Loucy (cell line): ENCODE measurements around the gene GIT2.

Source experiments
- EZH2phosphoT487 ChIP-seq: fragments of 200-600 bp; IDR thresholded peaks from 2 replicates; pipeline ENCODE4 v1.6.1; 2018; ENCODE audit warnings: antibody characterized with exemption, mild to moderate bottlenecking, moderate library complexity, borderline replicate concordance
- TF ChIP-seq, protein P1 (sequence below): fragments of 200-600 bp; sonication (generic); conservative IDR thresholded peaks from 2 replicates; pipeline ENCODE4 v1.5.1; 2014; ENCODE audit warnings: mild to moderate bottlenecking, antibody characterized with exemption, low read length

DNA sequence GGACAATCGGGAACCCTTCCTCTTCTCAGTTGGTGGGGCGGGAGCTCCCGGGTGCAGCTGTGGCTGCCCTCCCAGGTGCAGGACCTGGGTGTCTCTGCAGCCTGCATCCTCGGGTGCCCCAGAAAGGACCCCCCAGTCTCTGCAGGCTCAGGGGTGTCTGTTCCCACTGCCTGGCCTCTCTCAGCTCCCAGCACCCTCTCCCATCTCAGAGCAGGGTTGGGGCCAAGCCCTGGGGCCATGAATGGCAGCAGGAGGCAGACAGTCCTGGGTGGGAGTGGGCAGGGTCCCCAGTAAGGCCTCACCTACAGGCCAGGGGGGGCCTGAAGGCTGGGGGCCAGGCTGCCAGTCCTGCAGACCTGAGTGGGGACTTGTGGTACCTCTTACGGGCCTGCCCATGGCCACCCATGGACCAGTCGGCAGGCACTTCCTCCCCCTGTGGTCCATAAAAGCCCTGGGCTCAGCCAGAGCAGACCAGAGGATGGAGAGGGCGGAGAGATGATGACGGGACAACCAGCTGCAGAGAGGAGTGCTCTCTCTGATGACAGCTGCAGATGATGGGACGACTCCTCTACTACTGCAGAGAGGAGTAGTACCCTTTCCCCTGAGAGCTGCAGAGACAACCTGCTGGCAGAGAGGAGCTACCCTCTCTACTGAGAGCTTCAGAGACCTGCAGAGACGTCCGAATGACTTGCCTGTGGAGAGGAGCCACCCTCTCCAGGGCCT is 69.5 kb downstream of the GIT2 start:
- TF ChIP-seq, protein P1, sequence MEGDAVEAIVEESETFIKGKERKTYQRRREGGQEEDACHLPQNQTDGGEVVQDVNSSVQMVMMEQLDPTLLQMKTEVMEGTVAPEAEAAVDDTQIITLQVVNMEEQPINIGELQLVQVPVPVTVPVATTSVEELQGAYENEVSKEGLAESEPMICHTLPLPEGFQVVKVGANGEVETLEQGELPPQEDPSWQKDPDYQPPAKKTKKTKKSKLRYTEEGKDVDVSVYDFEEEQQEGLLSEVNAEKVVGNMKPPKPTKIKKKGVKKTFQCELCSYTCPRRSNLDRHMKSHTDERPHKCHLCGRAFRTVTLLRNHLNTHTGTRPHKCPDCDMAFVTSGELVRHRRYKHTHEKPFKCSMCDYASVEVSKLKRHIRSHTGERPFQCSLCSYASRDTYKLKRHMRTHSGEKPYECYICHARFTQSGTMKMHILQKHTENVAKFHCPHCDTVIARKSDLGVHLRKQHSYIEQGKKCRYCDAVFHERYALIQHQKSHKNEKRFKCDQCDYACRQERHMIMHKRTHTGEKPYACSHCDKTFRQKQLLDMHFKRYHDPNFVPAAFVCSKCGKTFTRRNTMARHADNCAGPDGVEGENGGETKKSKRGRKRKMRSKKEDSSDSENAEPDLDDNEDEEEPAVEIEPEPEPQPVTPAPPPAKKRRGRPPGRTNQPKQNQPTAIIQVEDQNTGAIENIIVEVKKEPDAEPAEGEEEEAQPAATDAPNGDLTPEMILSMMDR: no peak
- no peak for TF ChIP-seq EZH2phosphoT487
